GM12878 (cell line): ENCODE measurements around the gene UGGT2. TPM values are rescaled to one million over a fixed set of nuclear protein-coding genes. Genes with fewer than 3 reads are reported as not detected.

ENCODE experiments used
- MEF2B ChIP-seq: fragments of 450-650 bp; IDR thresholded peaks from 2 replicates; pipeline ENCODE4 v1.6.1; 2018; ENCODE audit warnings: mild to moderate bottlenecking, moderate library complexity; ENCODE audit not compliant: partially characterized antibody, poor library complexity, severe bottlenecking
- polyA plus RNA-seq, 11 experiments: library from polyadenylated mRNA; depleted of rRNA in 4 of 11; unstranded in 6 of 11; stranded (reverse) in 5 of 11; fragments of >200 nt; fragmentation: Nextera tagmentation in 4 of 11; fragmentation: Illumina TruSeq in 1 of 11; extraction: Ambion mirVana in 4 of 11; extraction: Trizol in 1 of 11; gene quantifications; 1 replicate in 1 of 11; 2 replicates in 10 of 11; pipeline versions ENCODE4 v1.2.1 to v1.2.3, GENCODE V29; 2011 to 2016; ENCODE audit warnings: inconsistent platforms in 2 of 11, missing spikeins in 2 of 11, low read depth in 1 of 11
- total RNA-seq, 4 experiments: library from RNA; depleted of rRNA in 3 of 4; stranded (reverse); fragments of >200 nt in 3 of 4; fragmentation: Illumina TruSeq in 1 of 4; extraction: Trizol in 1 of 4; gene quantifications; 2 replicates each; pipeline versions ENCODE4 v1.2.1 to v1.2.3, GENCODE V29; 2013 to 2021
- TF ChIP-seq, protein P1 (sequence below): fragments of 450-650 bp; formaldehyde crosslinking; IDR thresholded peaks from 2 replicates; pipeline ENCODE4 v1.4.0; 2022; ENCODE audit warnings: mild to moderate bottlenecking, moderate library complexity
- TF ChIP-seq, protein P2 (sequence below): fragments of 450-650 bp; IDR thresholded peaks from 2 replicates; pipeline ENCODE4 v1.6.1; 2017; ENCODE audit warnings: low read depth, mild to moderate bottlenecking, moderate library complexity
- TF ChIP-seq, protein P3 (sequence below): fragments of 450-650 bp; IDR thresholded peaks from 2 replicates; pipeline ENCODE4 v1.6.1; 2017; ENCODE audit warnings: borderline replicate concordance

UGGT2 gene
- total and polyA plus RNA-seq, 10 of the 15 experiments (the other 5 are each of a cell fraction or from before 2014, with no cell fraction given), result 4.9 to 29.0 (median 17.3) TPM

DNA sequence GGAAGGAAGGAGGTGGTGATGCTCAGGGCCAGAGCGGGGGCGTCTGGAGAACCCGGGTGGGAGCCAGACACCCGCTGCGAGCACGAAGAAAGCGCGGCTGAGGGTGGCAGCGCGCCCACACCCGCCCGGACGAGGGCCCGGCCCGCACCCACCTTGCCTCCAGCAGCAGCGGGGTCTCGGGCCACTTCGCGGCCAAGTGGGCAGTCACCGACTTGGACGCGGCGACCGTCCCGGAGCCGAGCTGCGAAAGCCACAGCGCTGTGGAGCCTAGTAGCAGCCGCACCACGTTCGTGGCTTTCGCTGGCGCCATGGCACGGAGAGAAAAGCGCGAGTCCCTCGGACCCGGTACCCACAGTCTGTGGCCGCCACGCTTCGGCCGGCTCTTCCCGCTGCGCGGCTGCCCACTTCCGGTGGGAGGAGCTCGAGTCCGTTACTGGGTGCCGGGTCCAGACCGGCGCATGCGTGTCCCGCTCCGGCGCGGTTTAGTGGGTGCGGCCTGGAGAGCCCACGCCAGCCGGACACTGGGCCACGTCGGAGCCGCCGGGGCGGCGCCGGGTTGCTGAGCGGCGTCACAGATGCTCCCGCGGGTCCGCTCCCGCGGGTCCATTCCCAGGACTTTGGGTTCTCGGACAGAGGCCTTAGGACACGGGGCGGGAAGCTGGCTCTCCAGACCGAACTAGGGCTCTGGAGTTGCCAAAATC lies at the start of gene UGGT2 (continued):
- TF ChIP-seq, protein P1, sequence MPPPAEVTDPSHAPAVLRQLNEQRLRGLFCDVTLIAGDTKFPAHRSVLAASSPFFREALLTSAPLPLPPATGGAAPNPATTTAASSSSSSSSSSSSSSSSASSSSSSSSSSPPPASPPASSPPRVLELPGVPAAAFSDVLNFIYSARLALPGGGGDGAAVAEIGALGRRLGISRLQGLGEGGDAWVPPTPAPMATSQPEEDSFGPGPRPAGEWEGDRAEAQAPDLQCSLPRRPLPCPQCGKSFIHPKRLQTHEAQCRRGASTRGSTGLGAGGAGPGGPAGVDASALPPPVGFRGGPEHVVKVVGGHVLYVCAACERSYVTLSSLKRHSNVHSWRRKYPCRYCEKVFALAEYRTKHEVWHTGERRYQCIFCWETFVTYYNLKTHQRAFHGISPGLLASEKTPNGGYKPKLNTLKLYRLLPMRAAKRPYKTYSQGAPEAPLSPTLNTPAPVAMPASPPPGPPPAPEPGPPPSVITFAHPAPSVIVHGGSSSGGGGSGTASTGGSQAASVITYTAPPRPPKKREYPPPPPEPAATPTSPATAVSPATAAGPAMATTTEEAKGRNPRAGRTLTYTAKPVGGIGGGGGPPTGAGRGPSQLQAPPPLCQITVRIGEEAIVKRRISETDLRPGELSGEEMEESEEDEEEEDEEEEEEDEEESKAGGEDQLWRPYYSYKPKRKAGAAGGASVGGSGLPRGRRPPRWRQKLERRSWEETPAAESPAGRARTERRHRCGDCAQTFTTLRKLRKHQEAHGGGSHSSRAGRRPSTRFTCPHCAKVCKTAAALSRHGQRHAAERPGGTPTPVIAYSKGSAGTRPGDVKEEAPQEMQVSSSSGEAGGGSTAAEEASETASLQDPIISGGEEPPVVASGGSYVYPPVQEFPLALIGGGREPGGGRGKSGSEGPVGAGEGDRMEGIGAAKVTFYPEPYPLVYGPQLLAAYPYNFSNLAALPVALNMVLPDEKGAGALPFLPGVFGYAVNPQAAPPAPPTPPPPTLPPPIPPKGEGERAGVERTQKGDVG, result no peak
- TF ChIP-seq MEF2B, result peak; percentile 40
- TF ChIP-seq, protein P2, sequence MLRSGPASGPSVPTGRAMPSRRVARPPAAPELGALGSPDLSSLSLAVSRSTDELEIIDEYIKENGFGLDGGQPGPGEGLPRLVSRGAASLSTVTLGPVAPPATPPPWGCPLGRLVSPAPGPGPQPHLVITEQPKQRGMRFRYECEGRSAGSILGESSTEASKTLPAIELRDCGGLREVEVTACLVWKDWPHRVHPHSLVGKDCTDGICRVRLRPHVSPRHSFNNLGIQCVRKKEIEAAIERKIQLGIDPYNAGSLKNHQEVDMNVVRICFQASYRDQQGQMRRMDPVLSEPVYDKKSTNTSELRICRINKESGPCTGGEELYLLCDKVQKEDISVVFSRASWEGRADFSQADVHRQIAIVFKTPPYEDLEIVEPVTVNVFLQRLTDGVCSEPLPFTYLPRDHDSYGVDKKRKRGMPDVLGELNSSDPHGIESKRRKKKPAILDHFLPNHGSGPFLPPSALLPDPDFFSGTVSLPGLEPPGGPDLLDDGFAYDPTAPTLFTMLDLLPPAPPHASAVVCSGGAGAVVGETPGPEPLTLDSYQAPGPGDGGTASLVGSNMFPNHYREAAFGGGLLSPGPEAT, result no peak; the same call in 1 of the 2 replicates
- TF ChIP-seq, protein P3, sequence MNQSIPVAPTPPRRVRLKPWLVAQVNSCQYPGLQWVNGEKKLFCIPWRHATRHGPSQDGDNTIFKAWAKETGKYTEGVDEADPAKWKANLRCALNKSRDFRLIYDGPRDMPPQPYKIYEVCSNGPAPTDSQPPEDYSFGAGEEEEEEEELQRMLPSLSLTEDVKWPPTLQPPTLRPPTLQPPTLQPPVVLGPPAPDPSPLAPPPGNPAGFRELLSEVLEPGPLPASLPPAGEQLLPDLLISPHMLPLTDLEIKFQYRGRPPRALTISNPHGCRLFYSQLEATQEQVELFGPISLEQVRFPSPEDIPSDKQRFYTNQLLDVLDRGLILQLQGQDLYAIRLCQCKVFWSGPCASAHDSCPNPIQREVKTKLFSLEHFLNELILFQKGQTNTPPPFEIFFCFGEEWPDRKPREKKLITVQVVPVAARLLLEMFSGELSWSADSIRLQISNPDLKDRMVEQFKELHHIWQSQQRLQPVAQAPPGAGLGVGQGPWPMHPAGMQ, result no peak
- TF ChIP-seq, all 136 proteins: peak for 45
